ENCODE results near the gene GGA1.

Gene GGA1

GRCh38 chr22:37608477-37609239, at the start of gene GGA1:
TSS of gene GGA1 (plus strand) at chr22:37608834. CDS start at chr22:37608861, 27 bp downstream.
- DNase-seq, result peak; percentile 98

- no peak for DNase-seq
These were observed 49.1 kb upstream of the GGA1 start for GRCh38 chr22:37559521-37559900.

- DNase-seq, result no peak
These were observed 48.6 kb upstream of the GGA1 start, which contains the start of gene CDC42EP1 for GRCh38 chr22:37559901-37560607. TSS of gene CDC42EP1 (plus strand) at chr22:37560480. CDS start at chr22:37566350, 5,870 bp downstream.

- no peak for DNase-seq
These were observed 47.9 kb upstream of the GGA1 start for GRCh38 chr22:37560608-37561211.

- DNase-seq, result peak; percentile 91
These were observed 47.2 kb upstream of the GGA1 start for GRCh38 chr22:37561212-37562048.

GRCh38 chr22:37562049-37562875, 46.4 kb upstream of the GGA1 start:
- DNase-seq, result no peak

- no peak for DNase-seq
These were observed 45.2 kb upstream of the GGA1 start for GRCh38 chr22:37563153-37564081.

GRCh38 chr22:37564111-37564711, 44.4 kb upstream of the GGA1 start:
- no peak for DNase-seq

GRCh38 chr22:37565830-37566229, 42.8 kb upstream of the GGA1 start:
- DNase-seq, result no peak

GRCh38 chr22:37566329-37566837, 42.3 kb upstream of the GGA1 start:
- no peak for DNase-seq

- peak; percentile 85 for DNase-seq
These were observed 41.5 kb upstream of the GGA1 start for GRCh38 chr22:37566903-37567798.

- no peak for DNase-seq
These were observed 40.6 kb upstream of the GGA1 start for GRCh38 chr22:37568012-37568411.

- DNase-seq, result no peak
These were observed 40.1 kb upstream of the GGA1 start for GRCh38 chr22:37568448-37569008.

- no peak for DNase-seq
These were observed 39.4 kb upstream of the GGA1 start for GRCh38 chr22:37569009-37569920.

GRCh38 chr22:37569921-37570660, 38.5 kb upstream of the GGA1 start:
- DNase-seq, result no peak

GRCh38 chr22:37570661-37570976, 38.0 kb upstream of the GGA1 start:
- no peak for DNase-seq
